HepG2 (cell line): Measurements from ENCODE around the gene GAL3ST2. TPM values are rescaled to one million over a fixed set of nuclear protein-coding genes. Genes with fewer than 3 reads are reported as not detected.

Experiments used
- ARID2 ChIP-seq: sonication (generic); formaldehyde crosslinking; IDR thresholded peaks from 2 replicates; pipeline ENCODE4 v1.8.1; 2022; ENCODE audit warnings: mild to moderate bottlenecking, missing genetic modification reagents, borderline replicate concordance
- HES4 ChIP-seq: sonication (generic); formaldehyde crosslinking; IDR thresholded peaks from 2 replicates; pipeline ENCODE4 v1.9.0; 2021; ENCODE audit warnings: mild to moderate bottlenecking, missing genetic modification reagents, borderline replicate concordance
- IKZF4 ChIP-seq: sonication (generic); formaldehyde crosslinking; IDR thresholded peaks from 2 replicates; pipeline ENCODE4 v1.5.1; 2020; ENCODE audit warnings: borderline replicate concordance, mild to moderate bottlenecking, low read depth, missing genetic modification reagents; ENCODE audit errors: not compliant biosample characterization
- RBM39 ChIP-seq: fragments of 200-400 bp; formaldehyde crosslinking; IDR thresholded peaks from one replicate; pipeline ENCODE4 v1.6.1; 2018; ENCODE audit warnings: antibody characterized with exemption, mild to moderate bottlenecking, low read depth, low read length; ENCODE audit not compliant: poor library complexity, severe bottlenecking
- RXRA ChIP-seq: sonication (generic); formaldehyde crosslinking; IDR thresholded peaks from 2 replicates; pipeline ENCODE4 v1.5.1; 2020; ENCODE audit warnings: missing genetic modification reagents
- SAP130 ChIP-seq: IDR thresholded peaks from 2 replicates; pipeline ENCODE4 v1.6.1; 2016; ENCODE audit warnings: low read depth
- SATB2 ChIP-seq: sonication (generic); formaldehyde crosslinking; IDR thresholded peaks from 2 replicates; pipeline ENCODE4 v1.5.0; 2020; ENCODE audit warnings: missing genetic modification reagents
- SMAD3 ChIP-seq: sonication (generic); formaldehyde crosslinking; IDR thresholded peaks from 2 replicates; pipeline ENCODE4 v1.4.0; 2020; ENCODE audit warnings: missing genetic modification reagents
- SNAI1 ChIP-seq: sonication (generic); formaldehyde crosslinking; IDR thresholded peaks from 2 replicates; pipeline ENCODE4 v1.5.0; 2020; ENCODE audit warnings: mild to moderate bottlenecking, missing genetic modification reagents, borderline replicate concordance
- WIZ ChIP-seq: sonication (generic); formaldehyde crosslinking; IDR thresholded peaks from 2 replicates; pipeline ENCODE4 v1.5.1; 2020; ENCODE audit warnings: mild to moderate bottlenecking, missing genetic modification reagents
- ZNF256 ChIP-seq: sonication (generic); formaldehyde crosslinking; conservative IDR thresholded peaks from 2 replicates; pipeline ENCODE4 v1.4.0; 2020; ENCODE audit warnings: missing genetic modification reagents
- ZNF619 ChIP-seq: sonication (generic); formaldehyde crosslinking; IDR thresholded peaks from 2 replicates; pipeline ENCODE4 v1.4.0; 2020; ENCODE audit warnings: mild to moderate bottlenecking, missing genetic modification reagents
- ZNF777 ChIP-seq: sonication (generic); formaldehyde crosslinking; IDR thresholded peaks from 2 replicates; pipeline ENCODE4 v1.4.0; 2020; ENCODE audit warnings: missing genetic modification reagents
- polyA plus RNA-seq, 8 experiments: library from polyadenylated mRNA; depleted of rRNA in 3 of 8; stranded (reverse) in 7 of 8; unstranded in 1 of 8; fragments of >200 nt; fragmentation: Illumina TruSeq in 4 of 8; extraction: Trizol in 4 of 8; gene quantifications; 2 replicates each; pipeline versions ENCODE4 v1.2.1 to v1.2.3, GENCODE V29; 2011 to 2016; ENCODE audit warnings: low read depth in 4 of 8, missing spikeins in 1 of 8, mixed read lengths in 1 of 8; ENCODE audit not compliant: insufficient read depth in 1 of 8
- total RNA-seq, 5 experiments: library from RNA; depleted of rRNA; stranded (reverse); fragments of >200 nt; fragmentation: Illumina TruSeq; extraction: Trizol; gene quantifications; 2 replicates each; pipeline ENCODE4 v1.2.3, GENCODE V29; 2016; ENCODE audit warnings: low read depth in 1 of 5
- TF ChIP-seq, protein P1 (sequence below): sonication (generic); formaldehyde crosslinking; IDR thresholded peaks from 2 replicates; pipeline ENCODE4 v1.8.1; 2023; ENCODE audit warnings: mild to moderate bottlenecking, moderate library complexity, missing genetic modification reagents
- TF ChIP-seq, protein P2 (sequence below): sonication (generic); formaldehyde crosslinking; IDR thresholded peaks from 2 replicates; pipeline ENCODE4 v1.8.0; 2022; ENCODE audit warnings: missing genetic modification reagents, mild to moderate bottlenecking, moderate library complexity, borderline replicate concordance
- TF ChIP-seq, protein P3 (sequence below): sonication (generic); formaldehyde crosslinking; IDR thresholded peaks from 2 replicates; pipeline ENCODE4 v1.5.0; 2020; ENCODE audit warnings: missing genetic modification reagents
- TF ChIP-seq, protein P4 (sequence below): sonication (generic); formaldehyde crosslinking; IDR thresholded peaks from 2 replicates; pipeline ENCODE4 v1.4.0; 2020; ENCODE audit warnings: missing genetic modification reagents

The GAL3ST2 gene
- total and polyA plus RNA-seq, 2 of the 13 experiments (the other 11 are each of a cell fraction or from before 2014, with no cell fraction given) = 0.17 to 0.20 TPM

DNA sequence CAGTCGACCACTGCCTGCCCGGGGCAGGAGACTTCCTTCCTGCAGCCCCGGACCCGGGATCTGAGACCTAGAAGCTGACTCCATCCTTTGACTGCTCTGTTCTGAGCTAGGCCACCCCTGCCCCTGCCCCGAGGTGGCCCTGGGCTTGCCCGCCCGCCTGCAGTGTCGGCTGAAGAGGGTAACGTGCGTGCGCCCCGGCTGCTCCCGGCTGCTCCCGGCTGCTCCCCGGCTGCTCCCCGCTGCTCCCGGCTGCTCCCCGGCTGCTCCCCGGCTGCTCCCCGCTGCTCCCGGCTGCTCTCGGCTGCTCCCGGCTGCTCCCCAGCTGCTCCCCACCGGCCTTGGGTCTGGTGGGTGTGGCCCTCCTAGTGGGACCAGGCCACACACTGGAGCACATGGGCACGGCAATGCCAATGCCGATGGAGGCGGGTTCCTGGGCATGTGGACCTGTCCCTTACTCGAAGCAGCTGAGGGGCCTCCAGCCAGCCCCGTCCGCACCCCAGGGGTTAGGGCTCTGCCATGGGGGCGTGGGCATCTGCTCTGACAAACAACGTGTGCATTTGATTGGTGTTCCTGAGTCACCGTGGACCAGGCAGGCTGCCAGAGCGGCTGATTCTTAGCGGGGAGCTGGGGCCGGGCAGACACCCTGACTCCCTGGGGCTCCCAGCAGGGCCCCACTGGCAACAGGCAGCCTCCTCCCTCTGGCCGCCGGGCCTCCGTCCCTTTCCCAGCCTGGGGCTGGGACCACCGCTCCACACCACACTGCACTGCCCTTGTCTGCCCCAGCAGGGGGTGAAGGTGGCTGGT lies 2.0 kb upstream of the GAL3ST2 start (continued):
- TF ChIP-seq, protein P1, sequence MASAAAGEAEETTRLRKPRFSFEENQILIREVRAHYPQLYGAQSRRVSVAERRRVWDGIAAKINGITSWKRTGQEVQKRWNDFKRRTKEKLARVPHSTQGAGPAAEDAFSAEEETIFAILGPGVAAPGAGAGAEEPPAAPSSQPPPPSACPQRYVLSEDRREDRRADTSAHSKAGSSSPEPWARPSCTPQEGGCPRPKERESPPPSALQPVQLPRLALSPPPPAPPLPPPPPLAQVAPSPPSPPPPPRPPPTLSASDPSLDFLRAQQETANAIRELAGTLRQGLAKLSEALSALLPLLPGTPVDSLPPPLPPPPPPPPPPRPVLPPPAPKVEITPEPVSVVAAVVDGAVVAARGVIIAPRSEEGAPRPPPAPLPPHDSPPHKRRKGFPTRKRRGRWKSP (CRISPR knock-in tag) = peak; percentile 36; the same call in 1 of the 2 replicates
- TF ChIP-seq ARID2 (CRISPR knock-in tag) (0 out of 2 replicates have a peak, but pooled peaks have one; percentile 35), ZNF777 (CRISPR knock-in tag) (0 out of 2 replicates have a peak, but pooled peaks have one; percentile 16), SNAI1 (CRISPR knock-in tag) (0 out of 2 replicates have a peak, but pooled peaks have one; percentile 19), ZNF619 (CRISPR knock-in tag) (0 out of 2 replicates have a peak, but pooled peaks have one; percentile 5), SAP130 (CRISPR knock-in tag) (peak; percentile 68), SMAD3 (CRISPR knock-in tag) (no peak), WIZ (CRISPR knock-in tag) (0 out of 2 replicates have a peak, but pooled peaks have one; percentile 12), IKZF4 (CRISPR knock-in tag) (no peak), SATB2 (CRISPR knock-in tag) (0 out of 2 replicates have a peak, but pooled peaks have one; percentile 76), HES4 (CRISPR knock-in tag) (0 out of 2 replicates have a peak, but pooled peaks have one; percentile 27), RXRA (0 out of 2 replicates have a peak, but pooled peaks have one; percentile 65), RBM39 (peak; percentile 82), ZNF256 (CRISPR knock-in tag) (peak; percentile 75)
- TF ChIP-seq, protein P2, sequence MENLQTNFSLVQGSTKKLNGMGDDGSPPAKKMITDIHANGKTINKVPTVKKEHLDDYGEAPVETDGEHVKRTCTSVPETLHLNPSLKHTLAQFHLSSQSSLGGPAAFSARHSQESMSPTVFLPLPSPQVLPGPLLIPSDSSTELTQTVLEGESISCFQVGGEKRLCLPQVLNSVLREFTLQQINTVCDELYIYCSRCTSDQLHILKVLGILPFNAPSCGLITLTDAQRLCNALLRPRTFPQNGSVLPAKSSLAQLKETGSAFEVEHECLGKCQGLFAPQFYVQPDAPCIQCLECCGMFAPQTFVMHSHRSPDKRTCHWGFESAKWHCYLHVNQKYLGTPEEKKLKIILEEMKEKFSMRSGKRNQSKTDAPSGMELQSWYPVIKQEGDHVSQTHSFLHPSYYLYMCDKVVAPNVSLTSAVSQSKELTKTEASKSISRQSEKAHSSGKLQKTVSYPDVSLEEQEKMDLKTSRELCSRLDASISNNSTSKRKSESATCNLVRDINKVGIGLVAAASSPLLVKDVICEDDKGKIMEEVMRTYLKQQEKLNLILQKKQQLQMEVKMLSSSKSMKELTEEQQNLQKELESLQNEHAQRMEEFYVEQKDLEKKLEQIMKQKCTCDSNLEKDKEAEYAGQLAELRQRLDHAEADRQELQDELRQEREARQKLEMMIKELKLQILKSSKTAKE (CRISPR knock-in tag) = peak; percentile 31
- TF ChIP-seq, protein P3, sequence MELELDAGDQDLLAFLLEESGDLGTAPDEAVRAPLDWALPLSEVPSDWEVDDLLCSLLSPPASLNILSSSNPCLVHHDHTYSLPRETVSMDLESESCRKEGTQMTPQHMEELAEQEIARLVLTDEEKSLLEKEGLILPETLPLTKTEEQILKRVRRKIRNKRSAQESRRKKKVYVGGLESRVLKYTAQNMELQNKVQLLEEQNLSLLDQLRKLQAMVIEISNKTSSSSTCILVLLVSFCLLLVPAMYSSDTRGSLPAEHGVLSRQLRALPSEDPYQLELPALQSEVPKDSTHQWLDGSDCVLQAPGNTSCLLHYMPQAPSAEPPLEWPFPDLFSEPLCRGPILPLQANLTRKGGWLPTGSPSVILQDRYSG (CRISPR knock-in tag) = no peak
- TF ChIP-seq, protein P4, sequence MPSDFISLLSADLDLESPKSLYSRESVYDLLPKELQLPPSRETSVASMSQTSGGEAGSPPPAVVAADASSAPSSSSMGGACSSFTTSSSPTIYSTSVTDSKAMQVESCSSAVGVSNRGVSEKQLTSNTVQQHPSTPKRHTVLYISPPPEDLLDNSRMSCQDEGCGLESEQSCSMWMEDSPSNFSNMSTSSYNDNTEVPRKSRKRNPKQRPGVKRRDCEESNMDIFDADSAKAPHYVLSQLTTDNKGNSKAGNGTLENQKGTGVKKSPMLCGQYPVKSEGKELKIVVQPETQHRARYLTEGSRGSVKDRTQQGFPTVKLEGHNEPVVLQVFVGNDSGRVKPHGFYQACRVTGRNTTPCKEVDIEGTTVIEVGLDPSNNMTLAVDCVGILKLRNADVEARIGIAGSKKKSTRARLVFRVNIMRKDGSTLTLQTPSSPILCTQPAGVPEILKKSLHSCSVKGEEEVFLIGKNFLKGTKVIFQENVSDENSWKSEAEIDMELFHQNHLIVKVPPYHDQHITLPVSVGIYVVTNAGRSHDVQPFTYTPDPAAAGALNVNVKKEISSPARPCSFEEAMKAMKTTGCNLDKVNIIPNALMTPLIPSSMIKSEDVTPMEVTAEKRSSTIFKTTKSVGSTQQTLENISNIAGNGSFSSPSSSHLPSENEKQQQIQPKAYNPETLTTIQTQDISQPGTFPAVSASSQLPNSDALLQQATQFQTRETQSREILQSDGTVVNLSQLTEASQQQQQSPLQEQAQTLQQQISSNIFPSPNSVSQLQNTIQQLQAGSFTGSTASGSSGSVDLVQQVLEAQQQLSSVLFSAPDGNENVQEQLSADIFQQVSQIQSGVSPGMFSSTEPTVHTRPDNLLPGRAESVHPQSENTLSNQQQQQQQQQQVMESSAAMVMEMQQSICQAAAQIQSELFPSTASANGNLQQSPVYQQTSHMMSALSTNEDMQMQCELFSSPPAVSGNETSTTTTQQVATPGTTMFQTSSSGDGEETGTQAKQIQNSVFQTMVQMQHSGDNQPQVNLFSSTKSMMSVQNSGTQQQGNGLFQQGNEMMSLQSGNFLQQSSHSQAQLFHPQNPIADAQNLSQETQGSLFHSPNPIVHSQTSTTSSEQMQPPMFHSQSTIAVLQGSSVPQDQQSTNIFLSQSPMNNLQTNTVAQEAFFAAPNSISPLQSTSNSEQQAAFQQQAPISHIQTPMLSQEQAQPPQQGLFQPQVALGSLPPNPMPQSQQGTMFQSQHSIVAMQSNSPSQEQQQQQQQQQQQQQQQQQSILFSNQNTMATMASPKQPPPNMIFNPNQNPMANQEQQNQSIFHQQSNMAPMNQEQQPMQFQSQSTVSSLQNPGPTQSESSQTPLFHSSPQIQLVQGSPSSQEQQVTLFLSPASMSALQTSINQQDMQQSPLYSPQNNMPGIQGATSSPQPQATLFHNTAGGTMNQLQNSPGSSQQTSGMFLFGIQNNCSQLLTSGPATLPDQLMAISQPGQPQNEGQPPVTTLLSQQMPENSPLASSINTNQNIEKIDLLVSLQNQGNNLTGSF (CRISPR knock-in tag) = peak; percentile 57; the same call in 1 of the 2 replicates
